ENCODE data around the gene PARP1. TPM values are rescaled to one million over a fixed set of nuclear protein-coding genes. Genes with fewer than 3 reads are reported as not detected.

Gene PARP1
- total RNA-seq, 3 donors from 2014 or later, result 35.8 to 81.2 (median 63.2) TPM

DNA sequence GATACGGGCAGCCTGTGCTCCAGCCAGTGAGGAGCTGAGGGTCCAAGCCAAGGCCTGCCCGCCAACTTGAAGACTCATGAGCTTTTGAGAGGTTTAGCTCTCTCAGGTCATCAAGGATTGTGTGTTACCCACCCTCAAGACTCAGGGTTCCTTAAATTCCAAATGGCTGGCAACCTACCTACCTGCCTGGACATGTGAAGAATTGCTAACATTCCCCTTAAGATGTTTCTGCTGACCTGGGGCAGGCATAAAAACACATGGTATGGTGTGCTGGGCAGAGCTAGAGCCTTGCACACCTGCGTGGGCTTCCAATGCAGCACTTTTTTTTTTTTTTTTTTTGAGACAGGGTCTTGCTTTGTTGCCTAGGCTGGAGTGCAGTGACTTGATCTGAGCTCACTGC lies 17.2 kb downstream of the PARP1 start:
- TF ChIP-seq CTCF (IDR thresholded peaks at IDR 0.05), result no peak
- DNase-seq (no peak), ATAC-seq (no peak)
- Histone ChIP-seq H3K4me3 (no peak overlapping the region), H3K9me3 (no peaks in the 10 kb centered on the region), H3K36me3 (ENCODE audit: low read depth) (no peaks in the 10 kb centered on the region), H3K4me1 (ENCODE audit: low read depth) (no peaks in the 10 kb centered on the region)
- intact Hi-C loops (cut with DNase I, micrococcal nuclease), result no loop called here

GRCh38 chr1:226388131-226388530 lies 19.8 kb downstream of the PARP1 start:
- Histone ChIP-seq H3K36me3 (ENCODE audit: low read depth) (no peaks in the 10 kb centered on the region), H3K4me1 (ENCODE audit: low read depth) (no peaks in the 10 kb centered on the region), H3K4me3 (no peak overlapping the region), H3K9me3 (no peaks in the 10 kb centered on the region)
- ATAC-seq (no peak), DNase-seq (no peak)
- intact Hi-C loops (cut with DNase I, micrococcal nuclease), result no loop called here
- no peak for TF ChIP-seq CTCF (IDR thresholded peaks at IDR 0.05)

DNA sequence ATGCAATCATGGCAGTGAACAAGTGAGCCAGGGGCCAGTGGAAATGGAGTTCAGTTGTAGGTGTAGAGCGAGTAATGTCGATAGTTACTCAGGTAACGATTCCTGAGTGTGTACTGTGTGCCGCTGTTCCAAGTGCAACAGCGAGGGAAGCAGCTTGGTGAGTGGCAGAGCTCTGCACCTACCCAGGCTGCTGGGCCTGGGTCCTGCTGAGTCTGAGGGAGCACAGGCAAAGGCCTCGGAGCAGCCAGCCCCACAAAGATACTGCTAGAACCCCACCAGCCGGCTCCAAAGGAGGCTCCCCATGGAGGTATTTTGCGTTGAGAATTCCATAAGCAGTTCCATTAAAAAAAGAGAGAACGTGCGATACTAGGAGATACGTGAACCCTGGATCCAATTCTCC lies 23.2 kb downstream of the PARP1 start:
- intact Hi-C loops (cut with DNase I, micrococcal nuclease), result no loop called here
- Histone ChIP-seq H3K9me3 (no peaks in the 10 kb centered on the region), H3K36me3 (ENCODE audit: low read depth) (peaks cover 16% of the 10 kb centered on the region), H3K4me1 (ENCODE audit: low read depth) (no peaks in the 10 kb centered on the region), H3K4me3 (no peak overlapping the region)
- DNase-seq (no peak), ATAC-seq (no peak)
- TF ChIP-seq CTCF (IDR thresholded peaks at IDR 0.05), result no peak

DNA sequence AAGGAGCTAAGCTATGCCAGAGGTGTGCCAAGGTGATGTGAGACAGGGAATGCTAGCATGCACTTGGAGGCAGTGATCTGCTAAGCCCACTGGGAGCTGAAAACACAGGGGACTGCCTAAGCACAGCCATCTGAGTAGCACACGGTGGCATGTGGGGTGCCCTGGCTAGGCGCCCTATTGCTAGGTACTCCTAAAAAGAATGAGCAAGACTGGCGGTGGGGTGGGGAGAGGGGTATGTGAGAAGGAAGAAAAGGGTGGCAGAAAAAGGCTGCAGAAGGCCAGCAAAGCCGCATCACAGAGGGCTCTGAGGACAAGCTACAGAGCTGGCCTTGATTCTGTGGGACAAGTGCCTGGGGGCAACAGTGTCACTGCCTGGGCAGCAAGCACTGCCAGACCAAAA lies 23.9 kb downstream of the PARP1 start:
- ATAC-seq (no peak), DNase-seq (no peak)
- intact Hi-C loops (cut with DNase I, micrococcal nuclease), result no loop called here
- no peak for TF ChIP-seq CTCF (IDR thresholded peaks at IDR 0.05)
- Histone ChIP-seq H3K9me3 (no peaks in the 10 kb centered on the region), H3K4me1 (ENCODE audit: low read depth) (no peaks in the 10 kb centered on the region), H3K4me3 (no peak overlapping the region), H3K36me3 (ENCODE audit: low read depth) (peaks cover 16% of the 10 kb centered on the region)

DNA sequence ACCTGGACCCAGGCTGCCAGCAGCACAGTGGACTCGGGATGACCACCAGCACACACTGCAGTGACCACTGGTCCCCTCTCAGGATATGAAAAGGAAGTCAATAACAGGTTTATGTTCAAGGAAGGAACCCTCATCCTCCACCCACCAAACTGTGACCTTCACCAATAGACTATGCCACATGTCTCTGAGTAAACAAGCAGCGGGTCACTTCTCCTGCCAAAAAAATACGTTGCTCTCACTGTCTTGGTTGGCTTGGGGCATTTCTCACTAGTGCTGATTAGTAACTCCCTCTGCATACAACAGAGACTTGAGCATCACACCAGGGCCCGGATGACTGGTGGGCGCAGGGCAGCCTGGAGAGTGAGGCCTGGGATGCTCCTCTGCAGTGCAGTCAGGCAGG lies 25.9 kb downstream of the PARP1 start:
- Histone ChIP-seq H3K36me3 (ENCODE audit: low read depth) (peaks cover 18% of the 10 kb centered on the region), H3K4me3 (no peak overlapping the region), H3K4me1 (ENCODE audit: low read depth) (no peaks in the 10 kb centered on the region), H3K9me3 (no peaks in the 10 kb centered on the region)
- TF ChIP-seq CTCF (IDR thresholded peaks at IDR 0.05), result no peak
- DNase-seq, result no peak
- intact Hi-C loops (cut with DNase I, micrococcal nuclease), result no loop called here
- no peak for ATAC-seq

Measured in mucosa of descending colon (tissue), 3 donors.